SK-N-SH treated with all-trans-retinoic acid at 6 μM for 48 hours (cell line): Measurements from ENCODE around the gene SDK1.

Source experiments
- ATAC-seq: fragments of 200-7000 bp; cut with Tn5 transposase; 3 replicates; pipeline ENCODE4 v1.9.1; 2020; ENCODE audit warnings: mild to moderate bottlenecking, moderate library complexity
- ARNTL ChIP-seq: fragments of 450-650 bp; formaldehyde crosslinking; IDR thresholded peaks from 2 replicates; pipeline ENCODE4 v1.5.0; 2020; ENCODE audit warnings: low read depth, mild to moderate bottlenecking, moderate library complexity, borderline replicate concordance
- BACH2 ChIP-seq: fragments of 250-450 bp; sonication (Bioruptor Pico); IDR thresholded peaks from 2 replicates; pipeline ENCODE4 v1.9.0; 2021; ENCODE audit warnings: mild to moderate bottlenecking, borderline replicate concordance
- CSDC2 ChIP-seq: fragments of 250-450 bp; sonication (Bioruptor Pico); IDR thresholded peaks from 2 replicates; pipeline ENCODE4 v1.5.0; 2020; ENCODE audit warnings: mild to moderate bottlenecking, moderate library complexity
- GLIS3 ChIP-seq: fragments of 250-450 bp; sonication (Bioruptor Pico); IDR thresholded peaks from 2 replicates; pipeline ENCODE4 v1.5.0; 2020; ENCODE audit warnings: mild to moderate bottlenecking, moderate library complexity
- ISL1 ChIP-seq: fragments of 250-450 bp; sonication (Bioruptor Pico); IDR thresholded peaks from 2 replicates; pipeline ENCODE4 v2.1.2; 2022; ENCODE audit warnings: mild to moderate bottlenecking, moderate library complexity
- PPARA ChIP-seq: fragments of 250-450 bp; sonication (Bioruptor Pico); IDR thresholded peaks from 2 replicates; pipeline ENCODE4 v1.5.0; 2020; ENCODE audit warnings: mild to moderate bottlenecking, borderline replicate concordance
- RARB ChIP-seq: fragments of 250-450 bp; sonication (Bioruptor Pico); IDR thresholded peaks from 2 replicates; pipeline ENCODE4 v1.8.0; 2021; ENCODE audit warnings: mild to moderate bottlenecking, moderate library complexity
- SNAI2 ChIP-seq: fragments of 250-450 bp; sonication (Bioruptor Pico); IDR thresholded peaks from 2 replicates; pipeline ENCODE4 v1.5.0; 2020; ENCODE audit warnings: mild to moderate bottlenecking, moderate library complexity
- TCF4 ChIP-seq: fragments of 250-450 bp; sonication (Bioruptor Pico); IDR thresholded peaks from 2 replicates; pipeline ENCODE4 v1.8.0; 2021; ENCODE audit warnings: mild to moderate bottlenecking, moderate library complexity, borderline replicate concordance
- TOX ChIP-seq: fragments of 250-450 bp; sonication (Bioruptor Pico); IDR thresholded peaks from 2 replicates; pipeline ENCODE4 v1.8.0; 2021; ENCODE audit warnings: mild to moderate bottlenecking, moderate library complexity, borderline replicate concordance
- ZFP30 ChIP-seq: fragments of 450-650 bp; formaldehyde crosslinking; IDR thresholded peaks from 2 replicates; pipeline ENCODE4 v1.5.0; 2022; ENCODE audit warnings: mild to moderate bottlenecking, moderate library complexity
- ZNF565 ChIP-seq: fragments of 450-650 bp; formaldehyde crosslinking; conservative IDR thresholded peaks from 2 replicates; pipeline ENCODE4 v1.5.0; 2020; ENCODE audit warnings: low read depth, mild to moderate bottlenecking, moderate library complexity
- ZNF70 ChIP-seq: fragments of 450-650 bp; formaldehyde crosslinking; IDR thresholded peaks from 2 replicates; pipeline ENCODE4 v1.5.0; 2020; ENCODE audit warnings: mild to moderate bottlenecking, moderate library complexity
- ZNF8 ChIP-seq: fragments of 450-650 bp; formaldehyde crosslinking; IDR thresholded peaks from 2 replicates; pipeline ENCODE4 v1.5.0; 2020; ENCODE audit warnings: mild to moderate bottlenecking, moderate library complexity
- TF ChIP-seq, protein P1 (sequence below): fragments of 250-450 bp; sonication (Bioruptor Pico); IDR thresholded peaks from 2 replicates; pipeline ENCODE4 v1.8.0; 2020; ENCODE audit warnings: mild to moderate bottlenecking, moderate library complexity, borderline replicate concordance
- TF ChIP-seq, protein P2 (sequence below): fragments of 250-450 bp; sonication (Bioruptor Pico); IDR thresholded peaks from 2 replicates; pipeline ENCODE4 v1.5.0; 2020; ENCODE audit warnings: mild to moderate bottlenecking, moderate library complexity
- TF ChIP-seq, protein P3 (sequence below): fragments of 250-450 bp; sonication (Bioruptor Pico); IDR thresholded peaks from 2 replicates; pipeline ENCODE4 v1.8.0; 2021; ENCODE audit warnings: low read depth, mild to moderate bottlenecking, moderate library complexity, borderline replicate concordance
- TF ChIP-seq, protein P4 (sequence below): fragments of 250-450 bp; sonication (Bioruptor Pico); IDR thresholded peaks from 2 replicates; pipeline ENCODE4 v1.5.1; 2021; ENCODE audit warnings: mild to moderate bottlenecking, moderate library complexity

Gene SDK1

DNA sequence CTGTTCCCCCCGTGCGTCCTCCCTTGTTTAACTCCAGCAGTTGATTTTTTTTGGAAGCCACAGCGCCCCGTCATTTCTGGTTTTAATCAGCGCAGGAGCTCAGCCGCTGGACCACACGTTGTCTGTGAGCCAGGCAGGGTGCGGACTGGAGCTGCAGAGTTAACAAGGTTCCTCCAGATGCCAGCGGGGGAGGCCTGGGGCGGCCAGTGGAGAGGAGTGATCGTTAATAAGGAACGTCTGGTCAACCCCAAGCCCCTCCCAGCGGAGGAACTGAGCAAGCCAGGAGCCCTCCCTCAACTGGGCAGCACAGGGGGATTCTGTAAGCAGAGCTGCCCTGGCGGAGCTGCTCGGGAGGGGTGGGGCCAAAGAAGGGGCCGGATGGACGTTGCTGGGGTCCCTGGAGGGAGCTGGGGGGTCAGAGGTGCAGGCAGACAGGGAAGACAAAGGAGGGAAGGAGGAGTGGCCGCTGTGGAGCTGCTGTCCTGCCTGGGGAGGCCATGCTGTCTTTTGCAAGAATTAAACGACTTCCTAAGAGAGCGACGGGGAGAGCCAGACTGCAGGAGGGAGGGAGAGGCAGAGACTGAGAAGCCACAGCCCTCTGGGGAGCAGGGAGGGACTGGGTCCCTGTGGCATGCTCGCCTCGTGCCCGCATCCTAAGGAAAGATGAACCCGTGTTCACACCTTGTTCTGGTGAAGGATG is 843.9 kb downstream of the SDK1 start:
- TF ChIP-seq, protein P1, sequence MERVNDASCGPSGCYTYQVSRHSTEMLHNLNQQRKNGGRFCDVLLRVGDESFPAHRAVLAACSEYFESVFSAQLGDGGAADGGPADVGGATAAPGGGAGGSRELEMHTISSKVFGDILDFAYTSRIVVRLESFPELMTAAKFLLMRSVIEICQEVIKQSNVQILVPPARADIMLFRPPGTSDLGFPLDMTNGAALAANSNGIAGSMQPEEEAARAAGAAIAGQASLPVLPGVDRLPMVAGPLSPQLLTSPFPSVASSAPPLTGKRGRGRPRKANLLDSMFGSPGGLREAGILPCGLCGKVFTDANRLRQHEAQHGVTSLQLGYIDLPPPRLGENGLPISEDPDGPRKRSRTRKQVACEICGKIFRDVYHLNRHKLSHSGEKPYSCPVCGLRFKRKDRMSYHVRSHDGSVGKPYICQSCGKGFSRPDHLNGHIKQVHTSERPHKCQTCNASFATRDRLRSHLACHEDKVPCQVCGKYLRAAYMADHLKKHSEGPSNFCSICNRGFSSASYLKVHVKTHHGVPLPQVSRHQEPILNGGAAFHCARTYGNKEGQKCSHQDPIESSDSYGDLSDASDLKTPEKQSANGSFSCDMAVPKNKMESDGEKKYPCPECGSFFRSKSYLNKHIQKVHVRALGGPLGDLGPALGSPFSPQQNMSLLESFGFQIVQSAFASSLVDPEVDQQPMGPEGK = peak; percentile 58; the same call in 1 of the 2 replicates
- TF ChIP-seq CSDC2 (CRISPR knock-in tag) (no peak), ZNF8 (CRISPR knock-in tag) (0 out of 2 replicates have a peak, but pooled peaks have one; percentile 42), TCF4 (CRISPR knock-in tag) (peak; percentile 94), ZNF565 (CRISPR knock-in tag) (no peak), ARNTL (CRISPR knock-in tag) (0 out of 2 replicates have a peak, but pooled peaks have one; percentile 32), ZFP30 (CRISPR knock-in tag) (0 out of 2 replicates have a peak, but pooled peaks have one; percentile 13), SNAI2 (0 out of 2 replicates have a peak, but pooled peaks have one; percentile 20)
- ATAC-seq = peak; percentile 73

DNA sequence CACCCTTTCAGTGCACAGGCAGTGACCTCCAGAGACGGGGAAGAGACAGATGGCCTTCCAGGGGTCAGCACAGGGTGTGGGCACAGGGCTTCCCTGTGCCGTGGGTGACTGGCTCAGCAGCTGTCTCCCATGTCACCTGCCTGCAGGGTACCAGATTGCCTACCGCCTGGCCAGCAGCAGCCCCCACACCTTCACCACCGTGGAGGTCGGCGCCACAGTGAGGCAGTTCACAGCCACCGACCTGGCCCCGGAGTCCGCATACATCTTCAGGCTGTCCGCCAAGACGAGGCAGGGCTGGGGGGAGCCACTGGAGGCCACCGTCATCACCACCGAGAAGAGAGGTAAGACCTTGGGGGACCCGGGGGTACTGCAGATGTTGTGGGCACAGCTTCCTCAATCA is 844.5 kb downstream of the SDK1 start:
- TF ChIP-seq PPARA (CRISPR knock-in tag) (no peak), RARB (CRISPR knock-in tag) (no peak), TOX (CRISPR knock-in tag) (no peak), GLIS3 (CRISPR knock-in tag) (no peak), TCF4 (CRISPR knock-in tag) (no peak)
- TF ChIP-seq, protein P2, sequence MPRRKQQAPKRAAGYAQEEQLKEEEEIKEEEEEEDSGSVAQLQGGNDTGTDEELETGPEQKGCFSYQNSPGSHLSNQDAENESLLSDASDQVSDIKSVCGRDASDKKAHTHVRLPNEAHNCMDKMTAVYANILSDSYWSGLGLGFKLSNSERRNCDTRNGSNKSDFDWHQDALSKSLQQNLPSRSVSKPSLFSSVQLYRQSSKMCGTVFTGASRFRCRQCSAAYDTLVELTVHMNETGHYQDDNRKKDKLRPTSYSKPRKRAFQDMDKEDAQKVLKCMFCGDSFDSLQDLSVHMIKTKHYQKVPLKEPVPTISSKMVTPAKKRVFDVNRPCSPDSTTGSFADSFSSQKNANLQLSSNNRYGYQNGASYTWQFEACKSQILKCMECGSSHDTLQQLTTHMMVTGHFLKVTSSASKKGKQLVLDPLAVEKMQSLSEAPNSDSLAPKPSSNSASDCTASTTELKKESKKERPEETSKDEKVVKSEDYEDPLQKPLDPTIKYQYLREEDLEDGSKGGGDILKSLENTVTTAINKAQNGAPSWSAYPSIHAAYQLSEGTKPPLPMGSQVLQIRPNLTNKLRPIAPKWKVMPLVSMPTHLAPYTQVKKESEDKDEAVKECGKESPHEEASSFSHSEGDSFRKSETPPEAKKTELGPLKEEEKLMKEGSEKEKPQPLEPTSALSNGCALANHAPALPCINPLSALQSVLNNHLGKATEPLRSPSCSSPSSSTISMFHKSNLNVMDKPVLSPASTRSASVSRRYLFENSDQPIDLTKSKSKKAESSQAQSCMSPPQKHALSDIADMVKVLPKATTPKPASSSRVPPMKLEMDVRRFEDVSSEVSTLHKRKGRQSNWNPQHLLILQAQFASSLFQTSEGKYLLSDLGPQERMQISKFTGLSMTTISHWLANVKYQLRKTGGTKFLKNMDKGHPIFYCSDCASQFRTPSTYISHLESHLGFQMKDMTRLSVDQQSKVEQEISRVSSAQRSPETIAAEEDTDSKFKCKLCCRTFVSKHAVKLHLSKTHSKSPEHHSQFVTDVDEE (CRISPR knock-in tag) = no peak
- TF ChIP-seq, protein P3, sequence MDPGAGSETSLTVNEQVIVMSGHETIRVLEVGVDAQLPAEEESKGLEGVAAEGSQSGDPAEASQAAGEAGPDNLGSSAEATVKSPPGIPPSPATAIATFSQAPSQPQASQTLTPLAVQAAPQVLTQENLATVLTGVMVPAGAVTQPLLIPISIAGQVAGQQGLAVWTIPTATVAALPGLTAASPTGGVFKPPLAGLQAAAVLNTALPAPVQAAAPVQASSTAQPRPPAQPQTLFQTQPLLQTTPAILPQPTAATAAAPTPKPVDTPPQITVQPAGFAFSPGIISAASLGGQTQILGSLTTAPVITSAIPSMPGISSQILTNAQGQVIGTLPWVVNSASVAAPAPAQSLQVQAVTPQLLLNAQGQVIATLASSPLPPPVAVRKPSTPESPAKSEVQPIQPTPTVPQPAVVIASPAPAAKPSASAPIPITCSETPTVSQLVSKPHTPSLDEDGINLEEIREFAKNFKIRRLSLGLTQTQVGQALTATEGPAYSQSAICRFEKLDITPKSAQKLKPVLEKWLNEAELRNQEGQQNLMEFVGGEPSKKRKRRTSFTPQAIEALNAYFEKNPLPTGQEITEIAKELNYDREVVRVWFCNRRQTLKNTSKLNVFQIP = no peak
- TF ChIP-seq, protein P1 = no peak
- TF ChIP-seq, protein P4, sequence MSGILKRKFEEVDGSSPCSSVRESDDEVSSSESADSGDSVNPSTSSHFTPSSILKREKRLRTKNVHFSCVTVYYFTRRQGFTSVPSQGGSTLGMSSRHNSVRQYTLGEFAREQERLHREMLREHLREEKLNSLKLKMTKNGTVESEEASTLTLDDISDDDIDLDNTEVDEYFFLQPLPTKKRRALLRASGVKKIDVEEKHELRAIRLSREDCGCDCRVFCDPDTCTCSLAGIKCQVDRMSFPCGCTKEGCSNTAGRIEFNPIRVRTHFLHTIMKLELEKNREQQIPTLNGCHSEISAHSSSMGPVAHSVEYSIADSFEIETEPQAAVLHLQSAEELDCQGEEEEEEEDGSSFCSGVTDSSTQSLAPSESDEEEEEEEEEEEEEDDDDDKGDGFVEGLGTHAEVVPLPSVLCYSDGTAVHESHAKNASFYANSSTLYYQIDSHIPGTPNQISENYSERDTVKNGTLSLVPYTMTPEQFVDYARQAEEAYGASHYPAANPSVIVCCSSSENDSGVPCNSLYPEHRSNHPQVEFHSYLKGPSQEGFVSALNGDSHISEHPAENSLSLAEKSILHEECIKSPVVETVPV = no peak
- TF ChIP-seq, all 23 proteins: peak for 0
- no peak for ATAC-seq

DNA sequence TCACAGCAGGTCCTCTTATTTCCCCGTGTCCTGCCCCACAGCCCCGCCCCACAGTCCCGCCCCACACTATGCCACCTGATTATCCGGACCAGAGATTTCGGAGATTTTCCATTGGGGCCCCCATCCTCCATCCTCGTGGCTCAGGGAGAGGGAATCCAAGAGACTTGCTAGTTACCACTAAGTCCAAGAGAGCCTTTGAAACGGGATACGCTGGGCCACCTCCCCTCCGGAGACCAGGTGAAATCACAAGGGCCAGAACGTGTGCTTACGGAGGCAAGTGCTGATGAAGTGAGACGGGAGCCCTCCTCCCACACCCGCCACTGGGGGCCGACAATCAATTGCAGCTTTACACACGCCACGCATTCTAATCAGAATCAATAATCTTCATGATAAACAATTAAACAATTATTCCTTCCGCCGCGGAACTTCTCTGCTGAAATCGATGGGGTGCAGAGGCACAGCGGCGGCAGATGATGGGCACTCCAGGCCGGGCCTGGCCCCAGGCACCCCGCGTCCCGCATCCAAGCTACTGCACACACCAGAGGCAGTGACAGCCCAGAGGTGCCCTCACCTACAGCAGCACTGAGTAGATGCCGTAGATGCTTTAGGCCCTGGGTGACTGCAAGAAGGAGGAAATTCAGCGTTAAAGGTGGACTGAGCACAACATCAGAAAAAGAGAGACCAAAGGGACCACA is 847.0 kb downstream of the SDK1 start:
- no peak for ATAC-seq
- no peak for TF ChIP-seq ZNF8 (CRISPR knock-in tag)
- no peak for TF ChIP-seq CSDC2 (CRISPR knock-in tag)
- TF ChIP-seq, protein P1 = no peak
- no peak for TF ChIP-seq ISL1
- TF ChIP-seq, protein P2 (CRISPR knock-in tag) = no peak
- no peak for TF ChIP-seq RARB (CRISPR knock-in tag)
- TF ChIP-seq ARNTL (CRISPR knock-in tag) = no peak
- no peak for TF ChIP-seq ZNF70 (CRISPR knock-in tag)
- TF ChIP-seq BACH2 (CRISPR knock-in tag) = no peak
- TF ChIP-seq, protein P3 = no peak
